T-helper 2 cell (primary cell): ENCODE results near the gene TPI1.

Experiments
- DNase-seq, 5 experiments: peaks; one replicate each; pipeline versions ENCODE4 v3.0.0 to v3.0.0-alpha.2; 2012 to 2022

The TPI1 gene

GRCh38 chr12:6828781-6829535, 38.4 kb upstream of the TPI1 start:
- DNase-seq = peak in 3 of 5 experiments; percentile 13 to 35 (median 28)

GRCh38 chr12:6829536-6830220, 37.7 kb upstream of the TPI1 start:
- no peak for DNase-seq

- DNase-seq = no peak
These were observed 36.9 kb upstream of the TPI1 start for GRCh38 chr12:6830286-6830890.

DNA sequence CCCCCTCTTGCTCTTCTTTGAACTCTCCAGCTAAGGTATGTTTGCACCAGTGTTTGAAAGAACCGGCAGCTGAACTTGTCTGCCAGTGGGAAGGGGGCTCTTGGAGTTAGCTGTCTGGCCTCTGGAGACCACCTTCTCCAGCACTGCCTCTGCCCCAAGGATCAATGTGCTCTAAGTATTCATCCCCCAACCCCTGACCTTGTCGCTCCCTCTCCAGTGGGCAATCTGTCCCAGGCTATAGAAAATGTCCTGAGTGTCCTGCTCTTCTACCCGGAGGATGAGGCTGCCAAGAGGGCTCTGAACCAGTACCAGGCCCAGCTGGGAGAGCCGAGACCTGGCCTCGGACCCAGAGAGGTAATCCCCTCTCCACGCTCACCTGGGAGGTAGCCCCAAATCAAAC, 36.3 kb upstream of the TPI1 start:
- no peak for DNase-seq

DNA sequence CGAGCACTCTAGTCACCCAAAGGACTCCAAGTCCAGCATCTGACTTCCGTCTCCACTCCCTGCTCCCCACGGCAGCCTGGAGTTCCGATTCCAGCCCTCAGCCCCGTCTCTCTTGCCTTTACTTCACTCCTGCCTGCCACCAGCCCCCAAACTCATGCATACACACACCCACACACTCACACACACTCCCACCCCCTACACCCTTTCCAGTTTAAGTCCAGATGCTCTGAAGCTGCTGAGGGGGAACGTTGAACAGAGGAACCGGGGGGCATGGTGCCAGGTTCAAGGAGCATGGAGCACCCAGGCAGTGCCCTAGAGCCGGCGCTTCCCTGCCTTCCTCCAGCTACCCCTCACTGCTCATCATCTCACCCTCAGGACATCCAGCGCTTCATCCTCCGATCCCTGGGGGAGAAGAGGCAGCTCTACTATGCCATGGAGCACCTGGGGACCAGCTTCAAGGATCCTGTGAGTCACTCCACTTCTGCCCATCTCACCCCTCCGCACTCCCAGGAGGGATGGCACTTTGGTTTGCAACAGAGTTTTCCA, 35.8 kb upstream of the TPI1 start:
- no peak for DNase-seq

DNA sequence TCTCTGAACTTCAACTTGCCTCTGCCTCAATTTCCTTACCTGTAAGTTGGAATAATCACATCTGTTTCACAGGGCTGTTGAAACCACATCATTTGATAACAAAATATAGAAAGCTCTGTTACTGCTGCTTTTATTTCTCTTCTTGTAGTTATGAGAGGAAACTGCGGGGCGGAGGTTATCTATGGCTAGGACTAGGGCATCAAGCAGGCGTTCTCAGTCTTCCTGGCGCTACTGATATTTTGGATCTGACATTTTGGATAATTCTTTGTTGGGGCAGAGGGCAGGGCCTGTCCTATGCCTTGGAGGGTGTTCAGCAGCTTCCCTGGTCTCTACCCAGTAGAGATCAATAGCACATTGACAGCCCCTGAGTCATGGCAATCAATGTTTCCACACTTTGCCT, 35.2 kb upstream of the TPI1 start:
- DNase-seq = no peak

DNA sequence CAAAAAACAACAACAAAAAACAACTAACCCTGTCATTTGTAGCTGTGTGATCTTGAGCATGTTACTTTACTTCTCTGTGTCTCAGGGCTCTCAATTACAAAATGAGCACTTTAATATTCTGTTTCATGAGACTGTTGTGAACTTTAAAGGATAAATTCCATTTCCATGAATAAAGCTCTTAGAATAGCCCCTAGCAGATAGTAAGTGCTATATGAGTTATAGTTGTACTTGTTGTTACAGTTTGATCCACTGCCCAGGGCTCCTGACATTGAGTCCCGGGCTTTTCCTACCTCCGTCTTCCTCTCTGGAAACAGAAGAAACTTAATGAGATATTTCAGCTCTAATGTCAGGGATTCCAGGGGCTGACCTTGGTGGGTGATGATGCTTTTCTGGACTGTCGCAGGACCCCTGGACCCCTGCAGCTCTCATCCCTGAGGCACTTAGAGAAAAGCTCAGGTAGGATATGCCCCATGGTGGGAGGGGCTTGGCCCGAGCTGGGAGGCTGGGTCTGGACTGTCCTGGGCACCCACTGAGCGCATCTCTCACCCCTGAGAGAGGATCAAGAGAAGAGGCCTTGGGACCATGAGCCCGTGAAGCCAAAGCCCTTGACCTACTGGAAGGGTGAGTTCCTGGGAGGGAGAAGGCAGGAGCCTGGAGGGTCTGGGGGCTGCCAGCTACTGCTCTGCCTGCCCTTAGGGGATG, 34.0 kb upstream of the TPI1 start:
- DNase-seq = no peak

DNA sequence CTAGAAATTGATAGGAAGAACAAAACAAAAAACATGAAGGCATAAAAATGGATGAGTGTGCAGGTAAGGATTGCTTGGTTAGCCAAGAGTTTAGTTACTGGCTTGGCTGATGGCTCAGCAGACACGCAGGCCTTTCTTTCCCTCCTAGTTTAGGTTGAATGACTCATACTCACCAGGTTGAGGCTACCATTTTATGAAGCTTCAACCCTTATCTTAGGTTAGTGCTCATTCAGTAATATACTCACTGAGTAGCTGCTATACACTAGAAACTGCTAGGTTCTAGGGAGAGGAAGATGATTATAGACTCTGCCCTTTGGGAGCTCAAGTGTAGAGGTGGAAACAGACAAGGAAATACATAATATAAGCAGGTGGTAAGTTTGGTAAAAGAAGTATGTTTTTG, 33.1 kb upstream of the TPI1 start:
- DNase-seq = no peak

- no peak for DNase-seq
These were observed 32.5 kb upstream of the TPI1 start for GRCh38 chr12:6834873-6835272.

DNA sequence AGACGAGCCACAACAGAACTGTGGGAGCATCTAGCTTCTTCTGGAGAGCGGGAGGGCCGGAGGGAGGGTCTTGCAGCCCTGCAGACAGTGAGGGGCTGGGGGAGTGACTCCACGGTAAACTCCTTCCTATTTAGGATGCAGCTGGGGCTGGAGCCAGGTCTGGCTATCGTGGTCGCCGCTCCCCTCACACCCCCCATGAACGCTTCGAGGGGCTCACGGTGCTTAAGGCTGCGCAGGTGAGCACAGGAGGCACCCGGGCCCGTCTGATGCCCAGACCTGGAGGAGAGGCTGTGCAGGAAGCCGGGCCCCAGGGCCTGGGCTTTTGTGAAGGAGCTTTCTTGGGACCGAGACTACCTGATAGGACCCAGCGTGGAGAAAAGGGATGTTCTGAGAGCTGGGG, 30.5 kb upstream of the TPI1 start:
- no peak for DNase-seq

- no peak for DNase-seq
These were observed 29.8 kb upstream of the TPI1 start for GRCh38 chr12:6837370-6838060.

GRCh38 chr12:6838854-6839253, 28.5 kb upstream of the TPI1 start:
- no peak for DNase-seq

- DNase-seq = no peak
These were observed 27.7 kb upstream of the TPI1 start for GRCh38 chr12:6839482-6840201.

GRCh38 chr12:6840330-6840729, 27.0 kb upstream of the TPI1 start:
- no peak for DNase-seq

GRCh38 chr12:6840761-6841515, 26.4 kb upstream of the TPI1 start, which contains the start of gene GNB3:
GNB3 (plus strand) TSS chr12:6840925; CDS start chr12:6841288, 363 bp downstream.
- no peak for DNase-seq

DNA sequence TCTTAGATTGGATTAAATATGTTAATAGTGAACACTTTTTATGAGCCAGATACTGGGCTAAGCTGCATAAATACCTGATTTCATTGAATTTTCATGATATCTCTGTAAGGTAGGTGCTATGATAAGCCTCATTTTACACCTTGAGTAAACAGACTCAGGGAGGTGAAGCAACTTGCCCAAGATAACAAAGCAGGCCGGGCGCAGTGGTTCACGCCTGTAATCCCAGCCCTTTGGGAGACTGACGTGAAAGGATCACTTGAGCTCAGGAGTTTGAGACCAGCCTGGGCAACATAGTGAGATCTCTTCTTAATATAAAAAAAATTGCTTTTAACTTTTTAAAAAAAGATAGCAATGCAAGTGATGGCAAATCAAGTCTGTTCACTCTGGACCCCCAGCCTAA, 25.3 kb upstream of the TPI1 start:
- no peak for DNase-seq

GRCh38 chr12:6843118-6843902, 24.0 kb upstream of the TPI1 start:
- no peak for DNase-seq

- DNase-seq = no peak
These were observed 21.9 kb upstream of the TPI1 start for GRCh38 chr12:6845395-6845794.

GRCh38 chr12:6846316-6846869, 20.9 kb upstream of the TPI1 start:
- DNase-seq = no peak

GRCh38 chr12:6847676-6848075, 19.7 kb upstream of the TPI1 start:
- no peak for DNase-seq
